K562 (cell line): ENCODE results near the gene PCDHGA8. TPM values are rescaled to one million over a fixed set of nuclear protein-coding genes. Genes with fewer than 3 reads are reported as not detected.
A peak's percentile ranks its signal among the peaks of the same experiment; 100 is the strongest.

Experiments used
- ATAC-seq: fragments of 200-7000 bp; cut with Tn5 transposase; 3 replicates; pipeline ENCODE4 v1.9.1; 2020; ENCODE audit warnings: moderate library complexity
- BruUV-seq: library from RNA; stranded (reverse); fragments of 400-500 nt; replicated peaks from 2 replicates; lab custom pipeline; 2021; lab: Mats Ljungman, UMichigan
- CTCF ChIA-PET: fragments of 300-600 bp; formaldehyde crosslinking; extraction: SDS; loops from one replicate; lab custom pipeline; 2021; ENCODE audit warnings: low intra/inter-chr PET ratio; lab: Yijun Ruan, JAX
- POLR2A ChIA-PET: fragments of 300-600, 350-650 bp; sonication (Branson Sonifier 250); formaldehyde crosslinking; extraction: SDS; loops from one replicate; lab custom pipeline; 2021; ENCODE audit warnings: antibody characterized with exemption, inconsistent platforms; lab: Yijun Ruan, JAX
- DNase-seq, 4 experiments: peaks; one replicate each; pipeline versions ENCODE4 v3.0.0 to v3.0.0-alpha.2; 2011 to 2018; ENCODE audit warnings: low spot score in 3 of 4, mixed read lengths in 3 of 4; ENCODE audit errors: extremely low read depth in 1 of 4
- FAIRE-seq: peaks from 2 replicates; lab custom pipeline; 2011; peaks lifted over from hg19 to GRCh38; lab: Jason Lieb, UNC
- H2AFZ ChIP-seq: 2 replicates; pipeline ENCODE4 v1.6.0; 2011; ENCODE audit warnings: low read depth, low read length, control low read depth, inconsistent platforms
- H3K27ac ChIP-seq: fragments of 200-600 bp; 3 replicates; pipeline ENCODE4 v1.8.0; 2011; ENCODE audit warnings: low read depth, mild to moderate bottlenecking, control low read depth, inconsistent platforms, low read length, moderate library complexity, mixed read lengths; ENCODE audit errors: extremely low read depth
- H3K27me3 ChIP-seq, 2 experiments: fragments of 300-600 bp in 1 of 2; 2 replicates in 1 of 2; 3 replicates in 1 of 2; pipeline versions ENCODE4 v1.6.0 to v1.8.0; 2011; ENCODE audit warnings: inconsistent platforms in 2 of 2, low read length in 2 of 2, mild to moderate bottlenecking in 1 of 2, mixed read lengths in 1 of 2, moderate library complexity in 1 of 2; ENCODE audit not compliant: control insufficient read depth in 2 of 2, insufficient read depth in 2 of 2
- H3K36me3 ChIP-seq: fragments of 300-600 bp; 3 replicates; pipeline ENCODE4 v1.8.0; 2011; ENCODE audit warnings: mild to moderate bottlenecking, low read length, inconsistent platforms; ENCODE audit not compliant: control insufficient read depth, insufficient read depth
- H3K4me1 ChIP-seq, 2 experiments: fragments of 200-600 bp in 1 of 2; replicated peaks in 1 of 2; 2 replicates in 1 of 2; 3 replicates in 1 of 2; pipeline versions ENCODE4 v1.5.1 to v1.8.0; 2011; ENCODE audit warnings: inconsistent platforms in 2 of 2, low read length in 2 of 2, mild to moderate bottlenecking in 1 of 2, mixed read lengths in 1 of 2, moderate library complexity in 1 of 2; ENCODE audit not compliant: control insufficient read depth in 2 of 2, insufficient read depth in 2 of 2
- H3K4me2 ChIP-seq: 2 replicates; pipeline ENCODE4 v1.6.1; 2011; ENCODE audit warnings: low read length, control low read depth, inconsistent platforms, mixed read lengths; ENCODE audit not compliant: insufficient read depth
- H3K4me3 ChIP-seq: fragments of 200-600 bp; sonication (generic), shearing (Covaris generic); 2 replicates; pipeline ENCODE4 v1.5.1; 2016; ENCODE audit warnings: control low read depth, inconsistent platforms
- H3K79me2 ChIP-seq: fragments of 200-600 bp; 3 replicates; pipeline ENCODE4 v1.8.0; 2011; ENCODE audit warnings: low read length, inconsistent platforms; ENCODE audit not compliant: control insufficient read depth, insufficient read depth
- H3K9ac ChIP-seq, 2 experiments: 2 replicates each; pipeline versions ENCODE4 v1.6.0 to v1.6.1; 2011; ENCODE audit warnings: low read depth in 2 of 2, low read length in 2 of 2, control low read depth in 1 of 2, inconsistent platforms in 1 of 2, mild to moderate bottlenecking in 1 of 2, mixed read lengths in 1 of 2; ENCODE audit not compliant: insufficient read depth in 1 of 2
- H3K9me1 ChIP-seq: one replicate; pipeline ENCODE4 v1.6.0; 2011; ENCODE audit warnings: inconsistent platforms, mild to moderate bottlenecking, low read length, moderate library complexity; ENCODE audit not compliant: control insufficient read depth, insufficient read depth
- H3K9me3 ChIP-seq: replicated peaks from 2 replicates; pipeline ENCODE4 v1.5.1; 2011; ENCODE audit warnings: low read depth, low read length, inconsistent platforms; ENCODE audit not compliant: control insufficient read depth, insufficient read depth
- H4K20me1 ChIP-seq: replicated peaks from 2 replicates; pipeline ENCODE4 v1.6.1; 2011; ENCODE audit warnings: low read length, inconsistent platforms, mixed read lengths; ENCODE audit not compliant: control insufficient read depth, insufficient read depth
- CEBPZ ChIP-seq: fragments of 150-350 bp; IDR thresholded peaks from 2 replicates; pipeline ENCODE4 v1.6.1; 2014; ENCODE audit warnings: low read depth, mild to moderate bottlenecking, low read length, borderline replicate concordance
- WGBS: fragments of 100-300 bp; shearing (Covaris generic); methylation state at CpG from one replicate; pipeline ENCODE4 v1.1.6; 2016; ENCODE audit warnings: low coverage, mixed read lengths; ENCODE audit not compliant: insufficient coverage; ENCODE audit errors: missing lambda C conversion rate; 5-methylcytosine and 5-hydroxymethylcytosine counted together
- in situ Hi-C: fragments of 300-500 bp; cut with MboI; formaldehyde crosslinking; loops from 4 replicates; pipeline ENCODE4 v1.15.0; 2018; ENCODE audit warnings: inconsistent platforms, mixed read lengths
- intact Hi-C: fragments of 100-400 bp; cut with micrococcal nuclease; formaldehyde crosslinking; loops from 2 replicates; pipeline ENCODE4 v1.14.2; 2022
- polyA plus RNA-seq, 8 experiments: library from polyadenylated mRNA; depleted of rRNA in 4 of 8; stranded (reverse) in 5 of 8; unstranded in 3 of 8; fragments of >200 nt; fragmentation: Nextera tagmentation in 2 of 8; fragmentation: Illumina TruSeq in 1 of 8; extraction: Ambion mirVana in 2 of 8; extraction: Trizol in 1 of 8; gene quantifications; 2 replicates each; pipeline versions ENCODE4 v1.2.1 to v1.2.3, GENCODE V29; 2011 to 2014; ENCODE audit warnings: inconsistent platforms in 1 of 8, missing spikeins in 1 of 8
- total RNA-seq, 7 experiments: library from RNA; depleted of rRNA in 6 of 7; stranded (reverse); fragments of >200 nt in 6 of 7; fragmentation: Illumina TruSeq in 2 of 7; extraction: Trizol in 2 of 7; gene quantifications; 2 replicates each; pipeline versions ENCODE4 v1.2.1 to v1.2.3, GENCODE V29; 2011 to 2021; ENCODE audit warnings: low replicate concordance in 1 of 7

Gene PCDHGA8
- total and polyA plus RNA-seq, 9 of the 15 experiments (the other 6 are each of a cell fraction or from before 2014, with no cell fraction given): 0.04 to 0.11 (median 0.07) TPM; not detected in 2

DNA sequence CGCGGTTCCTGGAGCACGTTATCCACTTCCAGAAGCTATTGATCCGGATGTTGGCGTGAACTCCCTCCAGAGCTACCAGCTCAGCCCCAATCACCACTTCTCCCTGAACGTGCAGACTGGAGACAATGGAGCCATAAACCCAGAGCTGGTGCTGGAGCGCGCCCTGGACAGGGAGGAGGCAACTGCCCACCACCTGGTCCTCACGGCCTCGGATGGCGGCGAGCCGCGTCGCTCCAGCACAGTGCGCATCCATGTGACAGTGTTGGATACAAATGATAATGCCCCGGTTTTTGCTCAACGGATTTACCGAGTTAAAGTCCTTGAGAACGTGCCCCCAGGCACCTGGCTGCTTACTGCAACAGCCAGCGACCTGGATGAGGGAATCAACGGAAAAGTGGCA is 11.0 kb downstream of the PCDHGA8 start:
- intact Hi-C loops: no loop called here
- ATAC-seq (peak; percentile 34; the same call in 1 of the 3 replicates), FAIRE-seq (no peak), DNase-seq (no peak)
- no TSS peak for BruUV-seq
- H3K9me3 ChIP-seq: peaks cover 2% of the 10 kb centered on the region; the same call in 1 of the 2 replicates
- H3K9ac ChIP-seq: no peak overlapping the region
- H3K4me1 ChIP-seq: peaks cover 0 to 12% of the 10 kb centered on the region in 2 experiments; a peak in 3 of 5 replicates
- no peaks in the 10 kb centered on the region for H3K9me1 ChIP-seq
- no peak overlapping the region for H3K4me2 ChIP-seq
- in situ Hi-C loops: no loop called here
- 1% methylated on average over 20 of the region's 22 CpGs for WGBS
- H3K4me3 ChIP-seq: no peak overlapping the region
- no peak overlapping the region for H2AFZ ChIP-seq
- peaks cover 3 to 30% of the 10 kb centered on the region in 2 experiments; a peak in 3 of 5 replicates for H3K27me3 ChIP-seq
- no peaks in the 10 kb centered on the region for H3K36me3 ChIP-seq
- no peaks in the 10 kb centered on the region for H3K79me2 ChIP-seq
- H4K20me1 ChIP-seq: no peaks in the 10 kb centered on the region
- ChIA-PET POLR2A (no interaction called here), CTCF (interaction anchor here (2.1 kb wide), 1 partner anchor 161 kb away, joined by 10 read pairs; no protein-coding TSS in a partner anchor)
- no peak overlapping the region for H3K27ac ChIP-seq
- TF ChIP-seq CEBPZ: no peak
